SH-SY5Y (cell line): ENCODE data around the gene CPA3.

Experiments
- GATA2 ChIP-seq: IDR thresholded peaks from 2 replicates; pipeline ENCODE4 v1.6.1; 2011; ENCODE audit warnings: mild to moderate bottlenecking, low read depth, low read length
- GATA3 ChIP-seq: IDR thresholded peaks from 2 replicates; pipeline ENCODE4 v1.6.1; 2011; ENCODE audit warnings: low read depth, mild to moderate bottlenecking, low read length, moderate library complexity

DNA sequence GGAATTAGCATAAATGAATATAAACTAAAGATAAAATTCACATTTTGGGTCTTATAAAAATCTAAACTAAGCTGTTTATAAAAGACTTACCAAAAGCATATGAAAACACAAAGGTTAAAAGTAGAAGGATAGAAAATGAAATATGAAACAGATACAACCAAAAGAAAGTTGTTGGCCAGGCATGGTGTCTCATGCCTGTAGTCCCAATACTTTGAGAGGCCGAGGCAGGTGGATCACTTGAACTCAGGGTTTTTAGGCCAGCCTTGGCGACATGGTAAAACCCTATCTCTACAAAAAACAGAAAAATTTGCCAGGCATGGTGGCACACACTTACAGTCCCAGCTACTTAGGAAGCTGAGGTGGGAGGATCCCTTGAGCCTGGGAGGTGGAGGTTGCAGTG lies 51.0 kb downstream of the CPA3 start:
- no peak for TF ChIP-seq GATA2
- TF ChIP-seq GATA3 = no peak
